ENCODE data around the gene SLC6A20.
A peak's percentile ranks its signal among the peaks of the same experiment; 100 is the strongest.

Gene SLC6A20

GRCh38 chr3:45778761-45779201 lies 17.6 kb downstream of the SLC6A20 start:
- DNase-seq (ENCODE audit: low spot score) = no peak

- no peak for DNase-seq (ENCODE audit: low spot score)
Observed at GRCh38 chr3:45777746-45778386, 18.5 kb downstream of the SLC6A20 start.

- DNase-seq (ENCODE audit: low spot score) = peak; percentile 55
Observed at GRCh38 chr3:45777111-45777745, 19.1 kb downstream of the SLC6A20 start.

- peak; percentile 68 for DNase-seq (ENCODE audit: low spot score)
Observed at GRCh38 chr3:45776611-45777010, 19.7 kb downstream of the SLC6A20 start.

- DNase-seq (ENCODE audit: low spot score) = no peak
Observed at GRCh38 chr3:45776301-45776595, 20.1 kb downstream of the SLC6A20 start.

GRCh38 chr3:45775571-45776300 lies 20.6 kb downstream of the SLC6A20 start:
- DNase-seq (ENCODE audit: low spot score) = peak; percentile 41

- peak; percentile 40 for DNase-seq (ENCODE audit: low spot score)
Observed at GRCh38 chr3:45774581-45775521, 21.5 kb downstream of the SLC6A20 start.

- peak; percentile 31 for DNase-seq (ENCODE audit: low spot score)
Observed at GRCh38 chr3:45773714-45774449, 22.5 kb downstream of the SLC6A20 start.

GRCh38 chr3:45773072-45773471 lies 23.3 kb downstream of the SLC6A20 start:
- peak; percentile 9 for DNase-seq (ENCODE audit: low spot score)

- DNase-seq (ENCODE audit: low spot score) = peak; percentile 41
Observed at GRCh38 chr3:45772341-45773035, 23.8 kb downstream of the SLC6A20 start.

- DNase-seq (ENCODE audit: low spot score) = peak; percentile 2
Observed at GRCh38 chr3:45771831-45772230, 24.5 kb downstream of the SLC6A20 start.

- peak; percentile 34 for DNase-seq (ENCODE audit: low spot score)
Observed at GRCh38 chr3:45771166-45771775, 25.1 kb downstream of the SLC6A20 start.

GRCh38 chr3:45765958-45766357 lies 30.4 kb downstream of the SLC6A20 start:
- DNase-seq (ENCODE audit: low spot score) = peak; percentile 11

- DNase-seq (ENCODE audit: low spot score) = peak; percentile 51
Observed at GRCh38 chr3:45765266-45765851, 31.0 kb downstream of the SLC6A20 start.

- no peak for DNase-seq (ENCODE audit: low spot score)
Observed at GRCh38 chr3:45763303-45763675, 33.0 kb downstream of the SLC6A20 start.

- no peak for DNase-seq (ENCODE audit: low spot score)
Observed at GRCh38 chr3:45762647-45763302, 33.6 kb downstream of the SLC6A20 start.

- no peak for DNase-seq (ENCODE audit: low spot score)
Observed at GRCh38 chr3:45761831-45762230, 34.5 kb downstream of the SLC6A20 start.

GRCh38 chr3:45760878-45761711 lies 35.2 kb downstream of the SLC6A20 start:
- DNase-seq (ENCODE audit: low spot score) = no peak

- DNase-seq (ENCODE audit: low spot score) = no peak
Observed at GRCh38 chr3:45759851-45760250, 36.5 kb downstream of the SLC6A20 start.

All from left forelimb (tissue), 1 donor.